ENCODE data around the gene TNIK. TPM values are rescaled to one million over a fixed set of nuclear protein-coding genes. Genes with fewer than 3 reads are reported as not detected.

The TNIK gene
- total RNA-seq, 2 experiments from 2014 or later, result 36.6 to 39.3 TPM

- ATAC-seq (no peak), DNase-seq (no peak)
- CTCF ChIA-PET, result no interaction called here
- no peak overlapping the region for H3K27ac Mint-ChIP-seq
- peaks cover 6% of the 10 kb centered on the region for H3K4me1 Mint-ChIP-seq
- no peaks in the 10 kb centered on the region for H3K9me3 Mint-ChIP-seq (ENCODE audit: low read depth)
- H3K4me3 Mint-ChIP-seq, result no peak overlapping the region
- peaks cover 24% of the 10 kb centered on the region for H3K36me3 Mint-ChIP-seq
- H3K27me3 Mint-ChIP-seq, result no peaks in the 10 kb centered on the region
Measured at GRCh38 chr3:171213907-171214306, 246.3 kb downstream of the TNIK start.

GRCh38 chr3:171213178-171213577 is 247.0 kb downstream of the TNIK start:
- peaks cover 4% of the 10 kb centered on the region for H3K4me1 Mint-ChIP-seq
- H3K27me3 Mint-ChIP-seq, result no peaks in the 10 kb centered on the region
- H3K36me3 Mint-ChIP-seq, result peaks cover 25% of the 10 kb centered on the region
- no peak for ATAC-seq
- CTCF ChIA-PET, result no interaction called here
- H3K27ac Mint-ChIP-seq, result no peak overlapping the region
- H3K4me3 Mint-ChIP-seq, result no peak overlapping the region
- no peaks in the 10 kb centered on the region for H3K9me3 Mint-ChIP-seq (ENCODE audit: low read depth)
- DNase-seq, result no peak

DNA sequence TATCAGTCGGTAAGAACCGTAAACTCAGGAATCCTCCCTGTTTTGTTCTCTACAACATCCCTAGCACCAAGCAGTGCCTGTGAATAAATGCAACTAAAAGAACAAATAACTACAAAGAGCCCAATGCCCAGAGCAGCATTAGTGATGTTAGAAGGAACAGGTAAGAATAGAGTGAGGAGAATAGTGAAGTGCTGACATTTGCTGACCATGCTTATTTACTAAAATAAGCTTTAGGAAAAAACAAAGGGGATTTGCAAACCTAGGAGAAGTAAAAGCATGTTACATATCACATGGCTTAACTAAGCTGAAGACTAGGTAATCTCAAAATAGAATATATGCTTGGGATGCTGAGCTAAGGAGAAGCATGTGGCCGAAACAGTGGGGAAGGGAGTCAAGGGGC is 247.6 kb downstream of the TNIK start:
- ATAC-seq (no peak), DNase-seq (no peak)
- Mint-ChIP-seq H3K4me1 (peaks cover 1% of the 10 kb centered on the region), H3K9me3 (ENCODE audit: low read depth) (no peaks in the 10 kb centered on the region), H3K27ac (no peak overlapping the region), H3K4me3 (no peak overlapping the region), H3K27me3 (no peaks in the 10 kb centered on the region), H3K36me3 (peaks cover 23% of the 10 kb centered on the region)
- CTCF ChIA-PET, result no interaction called here

GRCh38 chr3:171206283-171206682 is 253.9 kb downstream of the TNIK start:
- ATAC-seq (no peak), DNase-seq (no peak)
- Mint-ChIP-seq H3K9me3 (ENCODE audit: low read depth) (no peaks in the 10 kb centered on the region), H3K4me3 (no peak overlapping the region), H3K4me1 (peaks cover 6% of the 10 kb centered on the region), H3K27ac (no peak overlapping the region), H3K27me3 (no peaks in the 10 kb centered on the region), H3K36me3 (peaks cover 33% of the 10 kb centered on the region)
- CTCF ChIA-PET, result no interaction called here

DNA sequence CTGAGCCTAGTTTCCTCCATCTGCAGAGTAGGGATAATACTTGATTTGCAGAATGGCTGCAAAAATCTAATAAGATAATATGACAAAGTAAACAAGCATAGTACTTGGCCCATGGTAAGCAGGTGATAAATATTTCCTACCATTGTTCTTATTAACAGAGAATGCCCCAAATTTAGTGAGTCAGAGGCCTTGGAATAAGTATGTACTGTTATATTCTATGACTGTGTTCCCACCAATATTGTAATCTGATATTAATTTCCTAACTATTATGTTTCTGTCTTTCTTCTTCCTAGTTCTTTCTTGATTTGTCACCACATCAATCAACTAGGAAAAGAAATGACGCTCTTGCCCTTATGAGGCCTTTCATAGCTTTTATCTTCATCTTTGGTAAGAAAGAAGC is 255.3 kb downstream of the TNIK start:
- Mint-ChIP-seq H3K4me3 (no peak overlapping the region), H3K4me1 (peaks cover 8% of the 10 kb centered on the region), H3K27ac (no peak overlapping the region), H3K27me3 (no peaks in the 10 kb centered on the region), H3K9me3 (ENCODE audit: low read depth) (no peaks in the 10 kb centered on the region), H3K36me3 (peaks cover 23% of the 10 kb centered on the region)
- CTCF ChIA-PET, result no interaction called here
- ATAC-seq (no peak), DNase-seq (no peak)

DNA sequence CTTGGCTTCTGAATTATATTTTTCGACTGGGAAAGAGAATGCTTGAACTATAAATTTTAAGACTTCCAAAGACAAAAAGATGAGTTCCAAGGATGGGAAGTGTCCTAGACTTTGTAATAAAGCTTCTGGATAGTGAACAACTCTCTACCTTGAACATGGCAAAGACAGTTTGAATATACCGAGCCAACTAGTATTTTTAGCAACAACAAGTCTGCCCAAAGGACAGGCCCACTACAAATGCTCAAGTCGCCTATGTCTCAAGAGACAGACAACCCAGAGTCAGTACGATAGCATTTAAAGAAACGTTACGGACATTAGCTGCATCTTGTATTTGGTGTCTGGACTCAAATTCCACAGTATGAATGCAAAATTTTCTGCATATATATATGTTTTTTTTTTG is 258.4 kb downstream of the TNIK start:
- peaks cover 35% of the 10 kb centered on the region for H3K36me3 Mint-ChIP-seq
- H3K9me3 Mint-ChIP-seq (ENCODE audit: low read depth), result no peaks in the 10 kb centered on the region
- no peak for DNase-seq
- CTCF ChIA-PET, result interaction anchor here (0.7 kb wide), 1 partner anchor 240 kb away, joined by 3 read pairs; no protein-coding TSS in a partner anchor
- H3K4me1 Mint-ChIP-seq, result peaks cover 21% of the 10 kb centered on the region
- ATAC-seq, result no peak
- no peak overlapping the region for H3K27ac Mint-ChIP-seq
- H3K27me3 Mint-ChIP-seq, result no peaks in the 10 kb centered on the region
- no peak overlapping the region for H3K4me3 Mint-ChIP-seq

GRCh38 chr3:171200750-171201088 is 259.5 kb downstream of the TNIK start:
- CTCF ChIA-PET, result no interaction called here
- H3K27me3 Mint-ChIP-seq, result no peaks in the 10 kb centered on the region
- H3K36me3 Mint-ChIP-seq, result peaks cover 33% of the 10 kb centered on the region
- H3K27ac Mint-ChIP-seq, result no peak overlapping the region
- H3K4me1 Mint-ChIP-seq, result peaks cover 16% of the 10 kb centered on the region
- no peak overlapping the region for H3K4me3 Mint-ChIP-seq
- ATAC-seq (no peak), DNase-seq (no peak)
- H3K9me3 Mint-ChIP-seq (ENCODE audit: low read depth), result peaks cover 4% of the 10 kb centered on the region

GRCh38 chr3:171200052-171200749 is 260.0 kb downstream of the TNIK start:
- Mint-ChIP-seq H3K36me3 (peaks cover 30% of the 10 kb centered on the region), H3K27me3 (no peaks in the 10 kb centered on the region), H3K4me1 (peaks cover 16% of the 10 kb centered on the region), H3K4me3 (no peak overlapping the region), H3K9me3 (ENCODE audit: low read depth) (peaks cover 4% of the 10 kb centered on the region), H3K27ac (no peak overlapping the region)
- CTCF ChIA-PET, result no interaction called here
- no peak for DNase-seq
- no peak for ATAC-seq

- Mint-ChIP-seq H3K27me3 (no peaks in the 10 kb centered on the region), H3K9me3 (ENCODE audit: low read depth) (peaks cover 4% of the 10 kb centered on the region), H3K36me3 (peaks cover 32% of the 10 kb centered on the region), H3K27ac (no peak overlapping the region), H3K4me3 (no peak overlapping the region), H3K4me1 (peaks cover 16% of the 10 kb centered on the region)
- DNase-seq, result no peak
- no peak for ATAC-seq
- CTCF ChIA-PET, result no interaction called here
Measured at GRCh38 chr3:171199473-171199829, 260.8 kb downstream of the TNIK start.

GRCh38 chr3:171198781-171199472 is 261.3 kb downstream of the TNIK start:
- Mint-ChIP-seq H3K4me1 (peaks cover 16% of the 10 kb centered on the region), H3K27ac (no peak overlapping the region), H3K36me3 (peaks cover 36% of the 10 kb centered on the region), H3K9me3 (ENCODE audit: low read depth) (peaks cover 4% of the 10 kb centered on the region), H3K4me3 (no peak overlapping the region), H3K27me3 (no peaks in the 10 kb centered on the region)
- no peak for DNase-seq
- CTCF ChIA-PET, result no interaction called here
- ATAC-seq, result no peak

DNA sequence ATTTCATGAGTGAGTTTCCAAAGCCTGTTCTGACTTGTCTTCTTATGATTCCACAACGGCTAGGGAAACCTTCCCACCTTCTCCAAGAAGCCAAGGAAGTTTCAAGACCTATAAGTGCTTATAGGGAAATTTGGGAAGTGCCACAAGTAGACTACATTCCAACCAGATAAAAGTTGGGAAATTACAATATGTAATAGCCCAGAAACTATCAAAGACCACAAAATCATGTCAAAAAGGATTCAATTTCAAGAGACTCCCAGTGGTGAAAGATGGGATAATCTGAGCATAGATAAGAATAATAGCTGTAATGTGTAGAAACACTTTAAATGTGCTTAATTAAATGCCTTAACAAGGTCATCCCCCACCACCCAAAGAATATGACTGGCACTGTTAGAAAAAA is 264.5 kb downstream of the TNIK start:
- DNase-seq (no peak), ATAC-seq (no peak)
- Mint-ChIP-seq H3K9me3 (ENCODE audit: low read depth) (peaks cover 4% of the 10 kb centered on the region), H3K27ac (no peak overlapping the region), H3K27me3 (no peaks in the 10 kb centered on the region), H3K4me1 (peaks cover 28% of the 10 kb centered on the region), H3K4me3 (no peak overlapping the region), H3K36me3 (peaks cover 46% of the 10 kb centered on the region)
- CTCF ChIA-PET, result interaction anchor here (1.0 kb wide), 2 partner anchors 13 to 220 kb away, joined by 3 read pairs; no protein-coding TSS in a partner anchor

GRCh38 chr3:171194965-171195364 is 265.2 kb downstream of the TNIK start:
- Mint-ChIP-seq H3K4me1 (peaks cover 30% of the 10 kb centered on the region), H3K9me3 (ENCODE audit: low read depth) (peaks cover 4% of the 10 kb centered on the region), H3K36me3 (peaks cover 47% of the 10 kb centered on the region), H3K27me3 (no peaks in the 10 kb centered on the region), H3K27ac (no peak overlapping the region), H3K4me3 (no peak overlapping the region)
- DNase-seq (no peak), ATAC-seq (no peak)
- CTCF ChIA-PET, result interaction anchor here (1.0 kb wide), 1 partner anchor 221 kb away, joined by 3 read pairs; no protein-coding TSS in a partner anchor

DNA sequence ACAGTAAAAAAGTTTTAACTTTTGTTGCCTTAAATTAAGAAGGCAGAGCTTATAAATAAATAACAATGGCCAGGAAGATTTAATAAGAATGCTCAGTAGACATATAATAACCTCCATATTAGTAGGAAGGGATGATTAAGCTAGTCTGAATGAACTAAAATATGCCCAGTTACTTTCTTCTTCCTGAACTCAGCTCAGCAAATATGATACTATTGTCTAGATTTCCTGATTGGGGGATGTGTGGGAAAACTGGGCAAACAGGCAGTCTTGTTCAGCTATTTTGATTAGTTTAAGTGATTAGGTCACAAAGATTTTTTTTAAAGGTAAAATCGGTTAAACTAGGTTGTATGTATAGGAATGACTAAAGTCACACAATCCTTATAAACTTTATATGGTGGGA is 266.5 kb downstream of the TNIK start:
- Mint-ChIP-seq H3K9me3 (ENCODE audit: low read depth) (peaks cover 4% of the 10 kb centered on the region), H3K4me3 (no peak overlapping the region), H3K27ac (no peak overlapping the region), H3K36me3 (peaks cover 51% of the 10 kb centered on the region), H3K4me1 (peaks cover 40% of the 10 kb centered on the region), H3K27me3 (no peaks in the 10 kb centered on the region)
- ATAC-seq, result no peak
- no peak for DNase-seq
- CTCF ChIA-PET, result interaction anchor here (0.8 kb wide), 1 partner anchor 61 kb away, joined by 3 read pairs; no protein-coding TSS in a partner anchor

DNA sequence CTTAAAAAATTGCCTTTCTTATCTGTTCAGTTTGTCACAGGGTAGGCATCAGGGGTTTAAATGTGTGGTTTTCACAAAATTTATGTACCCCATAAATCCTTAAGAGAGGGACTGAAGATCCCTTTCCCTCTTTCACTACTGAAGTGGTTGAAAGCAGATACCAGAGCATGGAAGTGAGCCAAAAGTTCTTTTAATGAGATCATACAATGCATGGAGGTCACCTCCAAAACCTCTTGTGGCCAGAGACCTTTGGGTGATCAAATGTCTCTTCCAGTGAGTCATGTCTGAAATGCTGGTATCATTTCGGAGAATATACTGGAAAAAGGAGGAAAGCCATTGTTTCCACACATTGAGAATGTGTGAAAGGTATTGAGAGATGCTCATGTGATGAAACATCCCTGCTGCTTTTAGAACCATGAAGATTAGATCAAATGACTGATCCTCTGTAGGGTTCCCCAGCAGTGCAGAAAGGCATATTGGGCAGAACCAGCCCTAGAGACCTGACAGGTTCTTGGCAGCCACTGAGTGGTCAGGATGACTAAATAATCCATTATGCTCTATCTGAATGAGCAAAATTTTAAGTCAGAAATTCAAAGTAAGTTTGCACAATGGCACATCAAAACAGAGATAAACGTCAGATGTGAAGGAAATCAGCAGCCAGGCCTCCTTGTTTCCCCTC is 267.9 kb downstream of the TNIK start:
- ATAC-seq (peak; percentile 29), DNase-seq (no peak)
- H3K9me3 Mint-ChIP-seq (ENCODE audit: low read depth), result peaks cover 4% of the 10 kb centered on the region
- H3K4me3 Mint-ChIP-seq, result no peak overlapping the region
- CTCF ChIA-PET, result no interaction called here
- peaks cover 37% of the 10 kb centered on the region for H3K4me1 Mint-ChIP-seq
- H3K27me3 Mint-ChIP-seq, result no peaks in the 10 kb centered on the region
- peaks cover 41% of the 10 kb centered on the region for H3K36me3 Mint-ChIP-seq
- no peak overlapping the region for H3K27ac Mint-ChIP-seq
